Activated naive CD4-positive, alpha-beta T cell treated with anti-CD3 and anti-CD28 coated beads, Interleukin-2, amount 50 U/mL, for 24 hours (primary cell): ENCODE measurements around the gene MRPL32.
A peak's percentile ranks its signal among the peaks of the same experiment; 100 is the strongest.

ENCODE experiments used
- H3K27ac Mint-ChIP-seq: one replicate; pipeline ENCODE4 v1.8.0; 2021; ENCODE audit warnings: mild to moderate bottlenecking, mixed read lengths
- H3K27me3 Mint-ChIP-seq: one replicate; pipeline ENCODE4 v1.8.0; 2021; ENCODE audit warnings: mixed read lengths
- H3K36me3 Mint-ChIP-seq: one replicate; pipeline ENCODE4 v1.8.0; 2021; ENCODE audit warnings: mixed read lengths
- H3K4me1 Mint-ChIP-seq: one replicate; pipeline ENCODE4 v1.8.0; 2021; ENCODE audit warnings: mixed read lengths
- H3K4me3 Mint-ChIP-seq: one replicate; pipeline ENCODE4 v1.8.0; 2021; ENCODE audit warnings: mild to moderate bottlenecking, mixed read lengths
- H3K9me3 Mint-ChIP-seq: one replicate; pipeline ENCODE4 v1.8.0; 2021; ENCODE audit warnings: mixed read lengths

Gene MRPL32

DNA sequence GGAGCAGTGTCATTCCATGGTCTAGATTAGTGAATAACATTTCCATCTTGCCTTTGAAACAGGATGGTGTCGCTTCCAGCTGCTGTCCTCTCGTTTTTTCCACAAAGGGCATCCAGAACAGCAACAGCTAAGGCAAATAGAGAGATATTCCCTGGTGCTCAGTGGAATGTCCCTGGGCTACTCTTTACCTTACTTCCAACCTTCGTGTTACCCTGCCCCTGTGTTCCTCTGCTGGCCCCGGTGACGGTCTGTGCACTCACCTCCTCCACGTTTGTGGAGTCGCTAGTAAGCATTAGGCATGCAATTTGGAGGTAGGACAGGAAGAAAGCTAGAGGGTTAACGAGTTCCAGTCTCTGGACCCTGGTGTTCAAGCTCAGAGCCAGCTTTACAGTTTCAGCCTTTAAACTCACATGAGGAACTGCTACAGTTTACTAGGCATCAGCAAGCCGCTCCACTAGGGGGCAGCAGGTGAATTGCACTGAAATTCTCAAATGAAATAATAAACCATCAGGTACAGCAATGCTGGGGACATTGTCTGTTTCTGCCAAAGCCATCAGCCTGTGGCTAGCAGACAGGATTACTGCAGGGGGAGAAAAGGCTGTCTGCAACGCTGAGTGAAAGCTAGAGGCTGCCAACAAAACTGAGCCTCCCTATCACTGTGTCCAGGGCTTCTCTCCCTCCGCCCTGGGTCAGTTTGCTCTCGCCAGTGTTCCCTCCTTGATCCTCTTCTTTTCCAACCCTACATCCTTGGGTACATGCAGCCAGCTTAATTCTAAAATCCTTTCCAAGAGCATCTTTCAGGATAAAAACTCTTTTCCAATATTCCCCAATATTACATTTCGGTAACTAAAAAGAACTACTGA lies 9.0 kb downstream of the MRPL32 start:
- H3K36me3 Mint-ChIP-seq = peaks cover 7% of the 10 kb centered on the region
- peaks cover 46% of the 10 kb centered on the region for H3K4me1 Mint-ChIP-seq
- H3K27me3 Mint-ChIP-seq = no peaks in the 10 kb centered on the region
- H3K27ac Mint-ChIP-seq = peak overlapping the region; percentile 73
- H3K9me3 Mint-ChIP-seq = no peaks in the 10 kb centered on the region
- no peak overlapping the region for H3K4me3 Mint-ChIP-seq

DNA sequence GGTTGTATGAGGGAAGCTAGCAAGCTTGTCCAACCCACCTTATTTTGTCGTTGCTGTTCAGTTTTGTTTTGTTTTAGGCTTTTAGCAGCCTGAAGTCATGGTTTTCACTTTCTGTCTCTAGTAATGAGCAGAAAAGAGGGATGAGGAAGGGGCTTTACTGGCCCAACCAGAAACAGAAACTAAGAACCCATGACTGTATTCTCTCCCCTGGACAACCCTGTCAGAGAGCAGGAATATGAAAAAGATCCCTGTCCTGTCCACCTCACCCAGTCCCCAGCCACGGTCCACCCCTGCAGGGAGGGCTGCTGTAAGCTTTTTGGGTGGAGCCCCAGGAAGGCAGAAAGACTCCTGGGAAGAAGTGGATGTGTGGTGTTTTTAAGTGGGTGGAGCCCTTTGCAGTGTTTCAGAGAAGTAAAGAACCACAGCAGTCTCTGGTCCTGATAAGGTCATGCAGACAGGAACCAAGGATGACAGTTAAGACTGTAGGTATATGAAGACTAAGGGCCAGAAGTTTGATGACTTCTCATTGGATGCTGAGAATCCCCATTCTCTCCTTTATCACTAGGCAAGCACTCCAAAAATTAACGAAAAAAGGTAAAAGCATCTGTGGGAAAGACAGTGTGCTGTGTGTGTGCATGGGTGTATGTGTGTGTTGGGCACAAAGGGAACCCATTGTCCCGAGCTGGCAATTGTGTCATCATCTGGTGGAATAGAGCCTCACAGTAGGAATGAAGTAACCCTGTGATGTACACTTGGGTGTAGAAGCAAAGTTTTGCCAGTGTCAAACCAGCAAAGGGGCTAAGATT lies 13.8 kb downstream of the MRPL32 start:
- Mint-ChIP-seq H3K27me3 (no peaks in the 10 kb centered on the region), H3K27ac (no peak overlapping the region), H3K4me3 (no peak overlapping the region), H3K36me3 (no peaks in the 10 kb centered on the region), H3K4me1 (peaks cover 14% of the 10 kb centered on the region), H3K9me3 (no peaks in the 10 kb centered on the region)

DNA sequence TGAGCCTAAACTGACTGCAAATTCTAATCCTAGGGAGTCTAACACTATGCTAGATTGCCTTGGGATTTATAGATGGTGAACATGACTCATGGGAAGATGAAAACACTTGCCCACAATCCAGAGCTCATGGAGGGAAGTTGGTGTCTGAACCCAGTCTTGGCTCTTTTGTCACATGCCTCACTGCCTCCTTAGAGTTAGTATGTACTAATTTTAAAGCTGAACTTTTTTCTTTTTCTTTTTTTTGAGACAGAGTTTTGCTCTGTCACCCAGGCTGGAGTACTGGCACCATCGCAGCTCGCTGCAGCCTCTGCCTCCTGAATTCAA lies 14.4 kb downstream of the MRPL32 start:
- Mint-ChIP-seq H3K9me3 (no peaks in the 10 kb centered on the region), H3K4me1 (peaks cover 9% of the 10 kb centered on the region), H3K36me3 (no peaks in the 10 kb centered on the region), H3K27me3 (no peaks in the 10 kb centered on the region), H3K27ac (no peak overlapping the region), H3K4me3 (no peak overlapping the region)

DNA sequence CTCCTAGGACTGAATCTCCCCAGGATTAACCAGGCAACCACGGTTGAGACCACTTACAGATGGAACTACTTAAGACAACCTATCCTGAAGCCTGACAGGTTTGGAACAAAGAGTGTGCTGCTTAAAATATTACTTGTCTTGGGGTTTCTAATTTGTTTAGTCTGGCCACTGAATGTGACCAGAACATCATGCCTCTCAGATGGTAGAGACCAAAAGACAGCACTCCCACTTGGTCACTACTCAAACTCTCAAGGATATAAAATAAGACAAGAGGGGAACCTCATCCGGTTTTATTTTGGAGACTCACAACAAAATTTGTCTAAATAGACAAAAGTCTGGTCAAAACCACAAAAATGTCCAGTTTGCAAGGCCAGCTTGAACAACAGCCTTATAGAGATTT lies 15.3 kb downstream of the MRPL32 start:
- Mint-ChIP-seq H3K27ac (no peak overlapping the region), H3K9me3 (no peaks in the 10 kb centered on the region), H3K27me3 (no peaks in the 10 kb centered on the region), H3K4me1 (peaks cover 7% of the 10 kb centered on the region), H3K4me3 (no peak overlapping the region), H3K36me3 (no peaks in the 10 kb centered on the region)

DNA sequence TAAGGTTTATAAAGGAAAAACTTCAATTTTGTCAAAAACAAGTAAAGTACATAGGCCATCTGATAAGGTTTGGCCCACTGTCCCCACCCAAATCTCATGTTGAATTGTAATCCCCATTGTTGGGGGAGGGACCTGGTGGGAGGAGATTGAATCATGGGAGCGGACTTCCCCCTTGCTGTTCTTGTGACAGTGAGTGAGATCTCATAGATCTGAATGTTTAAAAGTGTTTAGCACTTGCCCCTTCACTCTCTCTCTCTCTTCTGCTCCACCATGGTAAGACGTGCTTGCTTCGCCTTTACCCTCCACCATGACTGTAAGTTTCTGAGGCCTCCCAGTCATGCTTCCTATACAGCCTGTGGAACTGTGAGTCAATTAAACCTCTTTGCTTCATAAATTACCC lies 18.2 kb downstream of the MRPL32 start:
- Mint-ChIP-seq H3K27me3 (no peaks in the 10 kb centered on the region), H3K27ac (no peak overlapping the region), H3K36me3 (no peaks in the 10 kb centered on the region), H3K4me1 (peaks cover 7% of the 10 kb centered on the region), H3K9me3 (no peaks in the 10 kb centered on the region), H3K4me3 (no peak overlapping the region)

DNA sequence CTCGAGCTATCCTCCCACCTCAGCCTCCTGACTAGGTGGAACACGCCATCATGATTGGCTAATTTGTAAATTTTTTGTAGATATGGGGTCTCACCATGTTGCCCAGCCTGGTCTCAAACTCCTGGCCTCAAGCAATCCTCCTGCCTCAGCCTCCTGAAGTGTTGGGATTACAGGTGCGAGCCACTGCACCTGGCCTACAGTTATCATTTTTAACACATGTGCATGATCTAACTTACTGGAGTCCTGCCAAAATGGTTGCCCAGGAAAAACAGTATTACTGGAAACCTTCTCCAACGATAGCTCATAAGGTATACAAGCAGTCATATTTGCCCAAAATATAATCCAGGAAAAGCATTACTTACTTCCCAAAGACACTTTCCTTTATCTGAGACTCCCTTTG lies 20.2 kb downstream of the MRPL32 start:
- Mint-ChIP-seq H3K9me3 (no peaks in the 10 kb centered on the region), H3K27me3 (peaks cover 2% of the 10 kb centered on the region), H3K27ac (no peak overlapping the region), H3K4me1 (no peaks in the 10 kb centered on the region), H3K36me3 (peaks cover 2% of the 10 kb centered on the region), H3K4me3 (no peak overlapping the region)

DNA sequence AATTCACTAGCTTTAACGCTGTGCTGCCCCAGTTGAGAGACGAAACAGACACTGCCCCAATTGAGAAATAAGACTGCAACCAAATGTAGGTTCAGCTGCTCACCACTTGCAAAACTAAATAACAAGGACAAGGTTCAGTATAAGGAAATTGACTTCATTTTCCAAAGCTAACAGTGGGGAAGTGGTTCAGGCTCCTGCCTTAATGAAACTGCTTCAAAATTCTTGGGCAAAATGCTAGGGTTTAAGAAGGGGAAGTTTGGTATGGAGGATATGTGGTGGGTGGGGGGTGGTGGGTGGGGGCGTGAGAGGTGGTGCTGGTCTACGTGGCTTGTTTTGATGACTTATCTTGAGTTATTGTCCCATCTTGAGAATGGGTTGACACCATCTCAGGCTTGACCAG lies 21.8 kb downstream of the MRPL32 start:
- Mint-ChIP-seq H3K4me3 (no peak overlapping the region), H3K4me1 (no peaks in the 10 kb centered on the region), H3K27ac (no peak overlapping the region), H3K9me3 (no peaks in the 10 kb centered on the region), H3K27me3 (peaks cover 2% of the 10 kb centered on the region), H3K36me3 (peaks cover 3% of the 10 kb centered on the region)

DNA sequence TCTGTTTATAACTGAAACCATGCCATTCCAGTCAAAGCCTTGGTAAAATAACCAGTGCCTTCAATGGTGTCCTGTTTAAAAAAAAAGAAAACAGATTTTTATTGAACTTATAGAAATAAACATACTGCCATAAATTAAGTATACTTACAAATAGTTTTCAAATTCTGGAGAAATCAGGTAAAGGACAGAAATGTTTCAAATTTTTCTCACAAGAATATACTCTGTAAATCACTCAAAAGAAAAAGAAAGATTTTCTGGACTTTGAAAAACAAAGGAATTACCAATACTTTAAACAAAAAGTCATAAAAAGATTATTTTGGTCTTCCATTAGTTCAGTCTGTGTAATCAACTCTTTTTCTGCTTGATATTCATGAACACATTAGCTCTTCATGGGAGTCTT lies 23.9 kb downstream of the MRPL32 start:
- H3K9me3 Mint-ChIP-seq = no peaks in the 10 kb centered on the region
- H3K36me3 Mint-ChIP-seq = peaks cover 3% of the 10 kb centered on the region
- no peak overlapping the region for H3K27ac Mint-ChIP-seq
- H3K4me3 Mint-ChIP-seq = no peak overlapping the region
- H3K27me3 Mint-ChIP-seq = peaks cover 7% of the 10 kb centered on the region
- no peaks in the 10 kb centered on the region for H3K4me1 Mint-ChIP-seq

DNA sequence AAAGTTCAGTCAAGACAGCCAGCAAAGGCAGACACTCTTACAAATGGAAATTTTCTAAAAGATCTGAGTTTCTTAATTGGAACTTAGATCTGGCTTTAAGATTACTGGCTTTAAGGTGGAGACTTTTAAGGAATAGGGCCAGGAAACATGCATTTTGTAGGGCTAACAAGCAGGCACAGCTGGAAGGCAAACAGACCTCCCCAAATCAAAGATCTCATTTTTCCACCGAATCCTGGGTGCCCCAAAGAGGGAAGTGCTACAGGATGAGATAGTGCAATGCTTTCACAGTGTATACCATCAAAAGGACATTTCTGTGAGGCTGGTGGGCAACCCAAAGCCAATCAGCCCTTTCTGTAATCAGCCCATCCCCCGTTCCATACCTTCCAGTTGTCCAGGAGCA lies 27.4 kb downstream of the MRPL32 start:
- Mint-ChIP-seq H3K27ac (no peak overlapping the region), H3K27me3 (peaks cover 7% of the 10 kb centered on the region), H3K36me3 (peaks cover 3% of the 10 kb centered on the region), H3K9me3 (no peaks in the 10 kb centered on the region), H3K4me1 (no peaks in the 10 kb centered on the region), H3K4me3 (no peak overlapping the region)

DNA sequence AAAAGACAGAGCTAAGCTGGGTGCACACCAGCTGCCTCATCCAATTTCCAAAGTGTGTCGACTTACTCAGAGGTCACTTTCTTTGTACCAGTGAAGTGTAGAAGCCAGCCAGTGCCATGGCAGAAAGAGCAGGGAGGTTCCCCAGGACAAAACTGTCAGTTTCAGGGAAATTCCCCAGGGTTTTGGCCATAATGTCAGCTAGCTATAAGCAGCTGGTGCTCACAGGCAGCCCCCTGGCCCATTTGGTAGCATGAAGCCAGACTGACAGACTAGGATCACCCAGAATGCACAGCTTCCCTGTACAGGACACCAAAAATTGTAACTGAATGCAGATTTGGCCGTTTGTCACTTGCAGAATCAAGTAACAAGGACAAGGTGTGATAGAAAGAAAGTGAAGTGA lies 28.6 kb downstream of the MRPL32 start:
- Mint-ChIP-seq H3K27me3 (peaks cover 7% of the 10 kb centered on the region), H3K27ac (no peak overlapping the region), H3K36me3 (peaks cover 3% of the 10 kb centered on the region), H3K4me1 (peaks cover 6% of the 10 kb centered on the region), H3K4me3 (no peak overlapping the region), H3K9me3 (no peaks in the 10 kb centered on the region)

DNA sequence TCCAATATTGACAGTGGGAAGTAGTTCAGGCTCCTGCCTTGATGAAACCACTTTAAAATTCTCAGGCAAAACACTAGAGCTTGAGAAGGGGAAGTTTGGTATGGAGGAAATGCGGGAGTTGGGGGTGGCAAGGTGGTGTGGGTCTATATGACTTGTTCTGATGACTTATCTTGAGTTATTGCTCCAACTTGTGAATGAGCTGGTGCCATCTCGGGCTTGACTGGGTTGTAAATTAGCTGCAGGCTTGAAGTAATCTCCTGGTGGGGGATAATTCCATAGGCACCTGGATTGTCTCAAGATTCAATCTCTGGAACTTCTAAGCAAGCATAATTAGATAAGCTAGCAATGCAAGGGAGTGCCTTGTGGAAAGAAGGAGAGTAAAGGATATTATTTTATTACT lies 29.0 kb downstream of the MRPL32 start:
- no peak overlapping the region for H3K4me3 Mint-ChIP-seq
- H3K9me3 Mint-ChIP-seq = no peaks in the 10 kb centered on the region
- H3K4me1 Mint-ChIP-seq = peaks cover 6% of the 10 kb centered on the region
- H3K27ac Mint-ChIP-seq = no peak overlapping the region
- peaks cover 7% of the 10 kb centered on the region for H3K27me3 Mint-ChIP-seq
- peaks cover 3% of the 10 kb centered on the region for H3K36me3 Mint-ChIP-seq

DNA sequence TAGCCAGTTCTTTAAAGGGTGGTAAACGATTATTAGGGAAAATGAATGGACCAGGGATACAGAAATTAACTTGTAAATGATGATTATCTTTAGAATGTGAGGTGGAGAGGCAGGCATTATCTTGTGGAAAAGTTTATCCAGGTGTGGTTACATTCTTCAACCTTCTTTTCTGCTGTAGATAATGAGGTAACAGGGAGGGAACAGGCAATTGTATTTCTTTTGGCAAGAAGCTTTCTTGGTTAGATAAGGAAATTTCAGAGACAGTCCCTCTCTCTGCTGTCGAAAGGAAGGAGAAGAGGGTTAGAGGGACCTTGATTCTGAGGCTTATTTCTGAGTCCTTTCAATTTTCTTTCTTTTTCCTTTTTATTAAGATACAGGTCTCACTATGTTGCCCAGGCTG lies 32.1 kb downstream of the MRPL32 start:
- Mint-ChIP-seq H3K27ac (no peak overlapping the region), H3K27me3 (peaks cover 9% of the 10 kb centered on the region), H3K36me3 (no peaks in the 10 kb centered on the region), H3K4me3 (no peak overlapping the region), H3K4me1 (peaks cover 11% of the 10 kb centered on the region), H3K9me3 (no peaks in the 10 kb centered on the region)

DNA sequence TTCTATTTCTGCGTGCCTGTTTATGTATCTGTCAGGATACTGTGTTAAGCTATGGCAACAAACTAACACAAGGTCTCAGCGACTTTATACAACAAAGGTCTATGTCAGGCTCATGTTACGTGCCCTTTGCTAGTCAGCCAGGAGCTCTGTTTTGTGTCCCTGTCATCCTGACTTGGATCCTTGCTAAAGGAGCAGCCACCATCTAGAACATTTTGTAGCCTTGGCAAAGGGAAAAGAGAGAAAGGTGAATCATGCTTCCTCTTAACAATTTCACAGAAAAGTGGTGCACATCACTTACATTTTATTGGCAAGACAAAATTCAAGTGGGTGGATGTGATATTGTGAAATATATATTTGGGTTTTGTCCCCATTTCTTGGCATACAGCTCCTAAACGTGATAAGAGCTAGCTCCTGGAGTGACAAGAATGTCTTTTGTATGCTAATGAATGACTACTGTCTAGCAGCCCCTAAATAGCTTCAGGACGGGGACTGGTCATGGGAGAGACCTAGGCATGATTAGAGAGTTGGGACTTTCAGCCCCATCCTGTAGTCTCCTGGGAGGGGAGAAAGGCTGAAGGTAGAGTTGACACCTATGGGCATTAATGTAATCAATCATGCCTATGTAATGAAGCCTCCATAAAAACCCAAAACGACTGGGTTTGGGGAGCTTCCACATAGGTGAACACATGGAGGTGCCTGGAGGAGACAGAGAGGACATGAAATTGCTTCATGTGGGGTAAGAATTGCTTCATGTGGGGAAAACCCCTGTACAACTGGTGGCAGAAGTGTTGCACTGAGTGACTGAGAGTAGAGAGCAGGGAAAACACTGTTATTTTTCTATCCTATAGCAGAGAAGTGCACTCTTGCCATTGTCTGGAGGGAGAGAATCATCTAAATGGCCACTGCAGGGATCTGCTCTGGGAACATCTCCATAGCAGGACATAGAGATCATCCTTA lies 33.0 kb downstream of the MRPL32 start:
- Mint-ChIP-seq H3K36me3 (no peaks in the 10 kb centered on the region), H3K9me3 (no peaks in the 10 kb centered on the region), H3K4me1 (peaks cover 11% of the 10 kb centered on the region), H3K27me3 (peaks cover 6% of the 10 kb centered on the region), H3K4me3 (no peak overlapping the region), H3K27ac (no peak overlapping the region)

DNA sequence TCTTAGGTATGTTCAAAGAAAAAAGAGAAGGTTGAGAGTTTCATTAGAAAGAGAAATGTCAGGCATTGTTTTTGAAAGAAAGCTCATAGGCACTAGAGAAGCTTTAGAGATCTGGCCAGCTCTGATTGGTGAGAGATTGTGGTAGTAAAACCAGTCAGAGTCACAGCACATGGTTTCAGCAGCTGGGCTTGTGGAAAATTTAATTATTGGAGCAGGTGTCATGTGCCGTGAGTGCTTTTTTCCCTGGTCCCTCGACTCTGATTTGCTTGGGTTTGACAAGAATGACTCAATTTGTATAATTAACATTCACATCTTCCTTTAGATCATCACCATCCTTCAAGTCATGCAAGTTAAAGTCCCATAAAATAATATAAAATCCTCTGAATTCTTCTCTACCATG lies 35.2 kb downstream of the MRPL32 start:
- Mint-ChIP-seq H3K27ac (no peak overlapping the region), H3K4me3 (no peak overlapping the region), H3K36me3 (no peaks in the 10 kb centered on the region), H3K9me3 (no peaks in the 10 kb centered on the region), H3K27me3 (peaks cover 6% of the 10 kb centered on the region), H3K4me1 (peaks cover 11% of the 10 kb centered on the region)

DNA sequence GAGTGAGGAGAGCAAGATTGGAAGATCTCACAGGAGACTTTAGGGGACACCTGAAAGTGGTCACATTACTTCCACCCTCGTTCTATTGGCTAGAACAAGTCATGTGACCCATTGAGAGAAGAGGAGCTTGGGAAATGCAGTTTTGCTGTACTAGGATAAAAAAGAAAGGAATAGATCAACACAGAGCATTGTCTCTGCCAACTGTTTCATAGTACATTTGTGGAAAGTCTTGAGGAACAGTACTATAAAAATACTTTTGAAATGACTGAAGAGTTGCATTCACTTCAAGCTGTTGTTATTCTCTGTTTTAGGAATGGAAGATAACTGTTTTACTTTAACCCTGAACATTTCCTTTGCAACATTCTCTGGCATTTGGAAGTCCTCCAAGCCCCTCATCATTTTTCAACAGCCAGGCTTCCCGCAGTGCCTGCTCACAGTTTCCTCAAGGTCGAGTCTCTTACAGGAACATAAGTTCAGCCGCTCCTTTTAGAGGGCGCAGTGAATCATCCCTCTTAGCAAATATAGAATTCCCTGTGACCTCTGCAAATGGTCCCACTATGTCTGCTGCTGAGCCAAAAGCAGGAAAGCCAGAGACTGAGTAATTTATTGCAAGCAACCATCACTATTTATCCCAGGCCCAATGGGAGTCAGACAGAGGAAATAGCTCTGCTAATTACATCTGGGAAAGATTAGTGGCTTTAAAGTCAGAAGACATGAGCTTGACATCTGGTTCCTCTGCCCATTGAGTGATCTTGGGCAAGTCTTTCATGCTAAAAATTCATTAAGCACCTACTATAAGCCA lies 40.7 kb downstream of the MRPL32 start:
- Mint-ChIP-seq H3K27me3 (peaks cover 5% of the 10 kb centered on the region), H3K36me3 (peaks cover 2% of the 10 kb centered on the region), H3K4me1 (no peaks in the 10 kb centered on the region), H3K27ac (no peak overlapping the region), H3K9me3 (no peaks in the 10 kb centered on the region), H3K4me3 (no peak overlapping the region)
